CD4-positive, alpha-beta memory T cell (primary cell): ENCODE measurements around the gene MAD1L1. TPM values are rescaled to one million over a fixed set of nuclear protein-coding genes. Genes with fewer than 3 reads are reported as not detected.
A peak's percentile ranks its signal among the peaks of the same experiment; 100 is the strongest.

Experiments used
- CTCF ChIA-PET: fragments of 350-600 bp; sonication (Branson Sonifier 250); formaldehyde crosslinking; loops from one replicate; lab custom pipeline; 2021; ENCODE audit warnings: inconsistent platforms; ENCODE audit not compliant: partially characterized antibody; lab: Charles Lee
- POLR2A ChIA-PET: fragments of 350-600 bp; sonication (Branson Sonifier 250); formaldehyde crosslinking; loops from one replicate; lab custom pipeline; 2021; ENCODE audit not compliant: partially characterized antibody; lab: Charles Lee
- DNase-seq, 5 donors: peaks; one replicate each; pipeline versions ENCODE4 v3.0.0 to v3.0.0-alpha.2; 2020 to 2022; ENCODE audit warnings: mixed read lengths in 1 of 5
- H3K27ac ChIP-seq: one replicate; pipeline ENCODE4 v1.7.0; 2013; ENCODE audit warnings: low read depth, low read length
- H3K27me3 ChIP-seq: 2 replicates; pipeline ENCODE4 v1.7.0; 2013; ENCODE audit warnings: mild to moderate bottlenecking, low read length, moderate library complexity; ENCODE audit not compliant: insufficient read depth
- H3K36me3 ChIP-seq: 2 replicates; pipeline ENCODE4 v1.7.0; 2013; ENCODE audit warnings: mild to moderate bottlenecking, low read length, moderate library complexity; ENCODE audit not compliant: insufficient read depth
- H3K4me1 ChIP-seq: 2 replicates; pipeline ENCODE4 v1.7.0; 2013; ENCODE audit warnings: mild to moderate bottlenecking, low read length, moderate library complexity; ENCODE audit not compliant: insufficient read depth
- H3K4me3 ChIP-seq, 2 donors: one replicate each; pipeline ENCODE4 v1.7.0; 2013; ENCODE audit warnings: low read length in 2 of 2, mild to moderate bottlenecking in 1 of 2
- H3K9me3 ChIP-seq, 2 donors: one replicate each; pipeline ENCODE4 v1.7.0; 2013; ENCODE audit warnings: low read length in 2 of 2, control low read depth in 1 of 2; ENCODE audit not compliant: control insufficient read depth in 1 of 2
- H3K27ac Mint-ChIP-seq, 7 donors: one replicate each; pipeline ENCODE4 v1.8.0; 2020 to 2021; ENCODE audit warnings: mixed read lengths in 7 of 7, mild to moderate bottlenecking in 6 of 7, inconsistent platforms in 3 of 7, moderate library complexity in 3 of 7
- H3K27me3 Mint-ChIP-seq, 2 donors: one replicate each; pipeline ENCODE4 v1.8.0; 2020 to 2021; ENCODE audit warnings: mixed read lengths in 2 of 2
- H3K36me3 Mint-ChIP-seq, 2 donors: one replicate each; pipeline ENCODE4 v1.8.0; 2020 to 2021; ENCODE audit warnings: mixed read lengths in 2 of 2, inconsistent platforms in 1 of 2, mild to moderate bottlenecking in 1 of 2
- H3K4me1 Mint-ChIP-seq, 4 donors: one replicate each; pipeline ENCODE4 v1.8.0; 2020 to 2021; ENCODE audit warnings: mixed read lengths in 4 of 4, mild to moderate bottlenecking in 1 of 4
- H3K4me3 Mint-ChIP-seq, 8 donors: one replicate each; pipeline ENCODE4 v1.8.0; 2020 to 2021; ENCODE audit warnings: mixed read lengths in 8 of 8, mild to moderate bottlenecking in 7 of 8, moderate library complexity in 6 of 8, inconsistent platforms in 3 of 8
- H3K9me3 Mint-ChIP-seq, 8 donors: one replicate each; pipeline ENCODE4 v1.8.0; 2020 to 2021; ENCODE audit warnings: mixed read lengths in 8 of 8, mild to moderate bottlenecking in 5 of 8, inconsistent platforms in 3 of 8, moderate library complexity in 1 of 8
- intact Hi-C: fragments of 100-400 bp; cut with micrococcal nuclease; formaldehyde crosslinking; loops from one replicate; pipeline ENCODE4 v1.15.1; 2023
- polyA plus RNA-seq, 2 donors: library from polyadenylated mRNA; unstranded; fragments of 300-500 nt; fragmentation: Illumina TruSeq; gene quantifications; one replicate each; pipeline ENCODE4 v1.2.3, GENCODE V29; 2021
- total RNA-seq, 2 experiments: library from RNA; stranded (reverse); gene quantifications; one replicate each; pipeline ENCODE4 v1.2.3, GENCODE V29; 2021

Gene MAD1L1
- total and polyA plus RNA-seq, 4 experiments from 2014 or later = 89.9 to 132 (median 110) TPM

GRCh38 chr7:2086229-2086628 lies 146.5 kb downstream of the MAD1L1 start:
- Histone ChIP-seq H3K27ac (no peak overlapping the region), H3K36me3 (no peaks in the 10 kb centered on the region), H3K9me3 (no peaks in the 10 kb centered on the region), H3K27me3 (no peaks in the 10 kb centered on the region), H3K4me1 (no peaks in the 10 kb centered on the region), H3K4me3 (no peak overlapping the region)
- H3K27me3 Mint-ChIP-seq = no peaks in the 10 kb centered on the region
- ChIA-PET CTCF (no interaction called here), POLR2A (no interaction called here)
- no peak overlapping the region for H3K27ac Mint-ChIP-seq
- peaks cover 5 to 28% (median 9%) of the 10 kb centered on the region in 4 donors for H3K4me1 Mint-ChIP-seq
- no peak overlapping the region for H3K4me3 Mint-ChIP-seq
- H3K36me3 Mint-ChIP-seq = peaks cover 8 to 15% of the 10 kb centered on the region in 2 donors
- intact Hi-C loops = no loop called here
- no peak for DNase-seq
- no peaks in the 10 kb centered on the region for H3K9me3 Mint-ChIP-seq

GRCh38 chr7:2085804-2086203 lies 146.9 kb downstream of the MAD1L1 start:
- H3K4me1 ChIP-seq = no peaks in the 10 kb centered on the region
- Mint-ChIP-seq H3K4me1 (peaks cover 5 to 28% (median 9%) of the 10 kb centered on the region in 4 donors), H3K36me3 (peaks cover 8 to 11% of the 10 kb centered on the region in 2 donors), H3K27me3 (no peaks in the 10 kb centered on the region), H3K9me3 (no peaks in the 10 kb centered on the region), H3K4me3 (no peak overlapping the region), H3K27ac (peak overlapping the region in 1 of 7 donors; percentile 57)
- intact Hi-C loops = no loop called here
- no peak overlapping the region for H3K4me3 ChIP-seq
- no peaks in the 10 kb centered on the region for H3K9me3 ChIP-seq
- H3K27ac ChIP-seq = no peak overlapping the region
- no peak for DNase-seq
- ChIA-PET POLR2A (no interaction called here), CTCF (no interaction called here)
- H3K27me3 ChIP-seq = no peaks in the 10 kb centered on the region
- no peaks in the 10 kb centered on the region for H3K36me3 ChIP-seq

GRCh38 chr7:2084781-2085505 lies 147.8 kb downstream of the MAD1L1 start:
- H3K27ac Mint-ChIP-seq = peak overlapping the region in 4 of 7 donors; percentile 19 to 88 (median 54)
- POLR2A ChIA-PET = no interaction called here

GRCh38 chr7:2084331-2084730 lies 148.4 kb downstream of the MAD1L1 start:
- Mint-ChIP-seq H3K9me3 (no peaks in the 10 kb centered on the region), H3K4me3 (peak overlapping the region in 2 of 8 donors; percentile 17 to 40), H3K27me3 (no peaks in the 10 kb centered on the region), H3K36me3 (peaks cover 9 to 10% of the 10 kb centered on the region in 2 donors), H3K4me1 (peaks cover 5 to 28% (median 9%) of the 10 kb centered on the region in 4 donors), H3K27ac (peak overlapping the region in 3 of 7 donors; percentile 48 to 80 (median 57))
- H3K9me3 ChIP-seq = no peaks in the 10 kb centered on the region
- ChIA-PET CTCF (no interaction called here), POLR2A (no interaction called here)
- H3K27ac ChIP-seq = no peak overlapping the region
- intact Hi-C loops = no loop called here
- no peak overlapping the region for H3K4me3 ChIP-seq
- DNase-seq = no peak
- no peaks in the 10 kb centered on the region for H3K27me3 ChIP-seq
- H3K4me1 ChIP-seq = no peaks in the 10 kb centered on the region
- H3K36me3 ChIP-seq = no peaks in the 10 kb centered on the region

More at GRCh38 chr7:2084781-2085505, 147.8 kb downstream of the MAD1L1 start:
- CTCF ChIA-PET = no interaction called here
- Histone ChIP-seq H3K27me3 (no peaks in the 10 kb centered on the region), H3K4me1 (no peaks in the 10 kb centered on the region), H3K9me3 (no peaks in the 10 kb centered on the region), H3K4me3 (no peak overlapping the region), H3K36me3 (no peaks in the 10 kb centered on the region), H3K27ac (no peak overlapping the region)
- Mint-ChIP-seq H3K4me3 (peak overlapping the region in 2 of 8 donors; percentile 17 to 40), H3K4me1 (peaks cover 5 to 28% (median 9%) of the 10 kb centered on the region in 4 donors), H3K27me3 (no peaks in the 10 kb centered on the region), H3K9me3 (no peaks in the 10 kb centered on the region), H3K36me3 (peaks cover 8 to 10% of the 10 kb centered on the region in 2 donors)
- intact Hi-C loops = no loop called here
- DNase-seq = no peak

DNA sequence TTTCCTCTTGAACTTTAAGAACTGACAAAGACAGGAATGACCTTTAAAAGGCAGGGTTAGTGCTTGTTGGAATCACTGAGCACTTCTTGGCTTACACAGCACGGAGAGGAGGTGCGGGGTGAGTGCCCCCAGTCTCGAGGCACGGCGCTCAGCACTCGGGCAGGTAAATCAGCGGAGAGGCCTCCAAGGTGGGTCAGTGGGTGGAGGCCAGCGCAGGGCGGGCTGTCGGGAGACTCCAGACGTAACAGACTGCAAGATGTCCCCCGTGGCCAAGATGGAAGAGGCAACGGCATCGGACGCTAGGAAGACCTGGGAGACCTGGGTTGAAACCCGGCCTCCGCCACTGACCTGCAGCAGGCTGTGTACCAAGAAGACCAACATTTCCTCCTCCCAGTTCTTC lies 149.4 kb downstream of the MAD1L1 start:
- Mint-ChIP-seq H3K36me3 (peaks cover 8 to 10% of the 10 kb centered on the region in 2 donors), H3K4me3 (peak overlapping the region in 1 of 8 donors; percentile 13), H3K4me1 (peaks cover 5 to 28% (median 9%) of the 10 kb centered on the region in 4 donors), H3K27ac (no peak overlapping the region), H3K9me3 (no peaks in the 10 kb centered on the region), H3K27me3 (no peaks in the 10 kb centered on the region)
- no peak for DNase-seq
- Histone ChIP-seq H3K4me3 (no peak overlapping the region), H3K27ac (no peak overlapping the region), H3K9me3 (no peaks in the 10 kb centered on the region), H3K27me3 (no peaks in the 10 kb centered on the region), H3K4me1 (no peaks in the 10 kb centered on the region), H3K36me3 (no peaks in the 10 kb centered on the region)
- ChIA-PET POLR2A (no interaction called here), CTCF (interaction anchor here (1.2 kb wide), 1 partner anchor 16 kb away, joined by 5 read pairs; no protein-coding TSS in a partner anchor)
- intact Hi-C loops = no loop called here

DNA sequence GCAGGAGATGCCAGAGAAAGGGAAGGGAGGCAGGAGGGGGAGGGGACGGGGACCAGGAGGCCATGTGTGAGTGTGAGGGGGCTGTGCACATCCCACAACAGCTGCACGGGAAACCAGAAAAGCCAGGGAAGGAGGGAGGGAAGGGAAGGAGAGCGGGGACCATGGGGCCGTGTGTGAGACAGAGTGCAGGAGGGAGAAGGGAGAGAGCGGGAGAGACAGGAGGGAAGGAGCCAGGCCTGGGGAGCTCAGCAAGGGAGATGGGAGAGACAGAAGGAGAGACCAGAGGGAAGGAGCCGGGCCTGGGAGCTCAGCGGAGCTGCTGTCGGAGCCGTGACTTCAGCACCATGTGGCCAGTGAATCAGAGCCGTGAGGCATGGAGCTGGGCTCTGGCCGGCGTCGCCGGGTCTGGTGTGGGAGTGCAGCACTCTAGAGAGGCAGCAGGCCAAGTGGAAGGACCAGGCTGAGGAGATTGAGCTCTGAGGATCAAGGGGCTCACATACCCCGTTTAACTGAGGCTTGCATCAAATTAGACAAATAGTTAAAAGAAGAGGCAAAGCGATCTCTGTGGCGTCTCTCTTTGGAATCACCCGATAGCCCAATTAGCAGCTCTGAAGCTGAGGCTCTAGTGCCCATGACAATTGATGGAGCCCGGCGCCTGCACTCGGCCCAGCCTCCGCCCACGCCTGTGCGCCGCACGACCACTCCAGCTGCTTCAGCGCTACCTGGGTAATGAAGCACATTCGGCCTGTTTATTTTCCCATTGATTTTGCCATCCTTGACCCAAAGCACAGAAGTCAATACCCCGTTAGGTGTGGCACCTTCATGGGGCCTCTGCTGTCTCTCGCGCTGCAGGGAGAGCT lies 150.4 kb downstream of the MAD1L1 start:
- Mint-ChIP-seq H3K27me3 (no peaks in the 10 kb centered on the region), H3K36me3 (peaks cover 8 to 10% of the 10 kb centered on the region in 2 donors), H3K9me3 (no peaks in the 10 kb centered on the region), H3K4me3 (no peak overlapping the region), H3K4me1 (peaks cover 5 to 30% (median 9%) of the 10 kb centered on the region in 4 donors), H3K27ac (peak overlapping the region in 2 of 7 donors; percentile 26 to 57)
- DNase-seq = no peak
- H3K36me3 ChIP-seq = no peaks in the 10 kb centered on the region
- no peaks in the 10 kb centered on the region for H3K4me1 ChIP-seq
- intact Hi-C loops = no loop called here
- H3K4me3 ChIP-seq = no peak overlapping the region
- ChIA-PET CTCF (interaction anchor here (1.2 kb wide), 1 partner anchor 17 kb away, joined by 5 read pairs; no protein-coding TSS in a partner anchor), POLR2A (no interaction called here)
- no peak overlapping the region for H3K27ac ChIP-seq
- no peaks in the 10 kb centered on the region for H3K27me3 ChIP-seq
- no peaks in the 10 kb centered on the region for H3K9me3 ChIP-seq

DNA sequence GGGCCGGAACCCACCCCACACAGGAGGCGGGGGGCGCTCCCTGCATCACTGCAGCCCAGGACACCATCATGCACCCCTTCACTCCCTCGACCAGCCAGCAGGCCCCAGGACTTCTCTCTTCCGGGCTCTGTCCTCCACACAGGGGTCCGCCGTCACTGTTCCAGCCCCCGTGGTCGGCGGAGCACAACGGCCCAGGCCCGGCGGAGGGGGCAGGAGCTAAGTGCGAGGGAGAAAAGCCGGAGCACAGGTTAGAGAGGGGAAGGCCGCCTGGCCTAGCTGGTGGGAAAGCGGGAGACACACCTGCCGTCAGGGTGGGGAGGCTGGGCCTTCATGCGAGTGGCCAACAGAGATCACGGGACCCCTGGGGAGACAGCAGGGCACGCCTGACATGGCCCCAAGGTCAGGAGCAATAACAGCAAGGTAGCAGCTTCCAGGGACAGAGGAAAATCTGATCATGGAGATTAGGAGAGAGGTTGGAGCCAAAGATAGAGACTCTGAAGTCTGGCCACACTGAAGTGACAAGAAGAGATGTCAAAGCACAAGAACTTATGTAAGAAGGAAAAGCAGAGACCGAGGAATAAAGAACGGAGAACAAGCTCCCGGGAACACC lies 151.1 kb downstream of the MAD1L1 start:
- Histone ChIP-seq H3K4me1 (no peaks in the 10 kb centered on the region), H3K9me3 (no peaks in the 10 kb centered on the region), H3K4me3 (no peak overlapping the region), H3K36me3 (no peaks in the 10 kb centered on the region), H3K27me3 (no peaks in the 10 kb centered on the region), H3K27ac (no peak overlapping the region)
- POLR2A ChIA-PET = no interaction called here
- Mint-ChIP-seq H3K27ac (peak overlapping the region in 1 of 7 donors; percentile 26), H3K27me3 (no peaks in the 10 kb centered on the region), H3K4me1 (peaks cover 5 to 31% (median 7%) of the 10 kb centered on the region in 4 donors), H3K4me3 (no peak overlapping the region), H3K9me3 (no peaks in the 10 kb centered on the region), H3K36me3 (peaks cover 11 to 13% of the 10 kb centered on the region in 2 donors)
- no peak for DNase-seq
- intact Hi-C loops = no loop called here
- CTCF ChIA-PET = no interaction called here
